Stimulated activated effector memory CD8-positive, alpha-beta T cell treated with anti-CD3 and anti-CD28 coated beads, Interleukin-12 subunit alpha, Interleukin-12 subunit beta, amount 100 ng/mL, for 72 hours (primary cell): Measurements from ENCODE around the gene C20orf144.
"Not testable (repeated sequence)": the region's sequence is repeated elsewhere in the genome, so short reads cannot be mapped to it uniquely, and the experiment has no call there.

Experiments used
- ATAC-seq: fragments of 150-1000 bp; cut with Tn5 transposase; 2 replicates; pipeline ENCODE4 v1.10.0; 2021
- DNase-seq, 2 donors: peaks; one replicate each; pipeline ENCODE4 v3.0.0; 2021 to 2022; ENCODE audit warnings: low spot score in 2 of 2
- H3K27ac Mint-ChIP-seq: one replicate; pipeline ENCODE4 v1.8.0; 2022; ENCODE audit warnings: mild to moderate bottlenecking, mixed read lengths
- H3K36me3 Mint-ChIP-seq: one replicate; pipeline ENCODE4 v1.8.0; 2022; ENCODE audit warnings: mild to moderate bottlenecking, mixed read lengths
- H3K4me1 Mint-ChIP-seq: one replicate; pipeline ENCODE4 v1.8.0; 2022; ENCODE audit warnings: mixed read lengths
- H3K4me3 Mint-ChIP-seq: one replicate; pipeline ENCODE4 v1.8.0; 2022; ENCODE audit warnings: mild to moderate bottlenecking, mixed read lengths
- H3K9me3 Mint-ChIP-seq: one replicate; pipeline ENCODE4 v1.8.0; 2022; ENCODE audit warnings: mixed read lengths

Gene C20orf144

DNA sequence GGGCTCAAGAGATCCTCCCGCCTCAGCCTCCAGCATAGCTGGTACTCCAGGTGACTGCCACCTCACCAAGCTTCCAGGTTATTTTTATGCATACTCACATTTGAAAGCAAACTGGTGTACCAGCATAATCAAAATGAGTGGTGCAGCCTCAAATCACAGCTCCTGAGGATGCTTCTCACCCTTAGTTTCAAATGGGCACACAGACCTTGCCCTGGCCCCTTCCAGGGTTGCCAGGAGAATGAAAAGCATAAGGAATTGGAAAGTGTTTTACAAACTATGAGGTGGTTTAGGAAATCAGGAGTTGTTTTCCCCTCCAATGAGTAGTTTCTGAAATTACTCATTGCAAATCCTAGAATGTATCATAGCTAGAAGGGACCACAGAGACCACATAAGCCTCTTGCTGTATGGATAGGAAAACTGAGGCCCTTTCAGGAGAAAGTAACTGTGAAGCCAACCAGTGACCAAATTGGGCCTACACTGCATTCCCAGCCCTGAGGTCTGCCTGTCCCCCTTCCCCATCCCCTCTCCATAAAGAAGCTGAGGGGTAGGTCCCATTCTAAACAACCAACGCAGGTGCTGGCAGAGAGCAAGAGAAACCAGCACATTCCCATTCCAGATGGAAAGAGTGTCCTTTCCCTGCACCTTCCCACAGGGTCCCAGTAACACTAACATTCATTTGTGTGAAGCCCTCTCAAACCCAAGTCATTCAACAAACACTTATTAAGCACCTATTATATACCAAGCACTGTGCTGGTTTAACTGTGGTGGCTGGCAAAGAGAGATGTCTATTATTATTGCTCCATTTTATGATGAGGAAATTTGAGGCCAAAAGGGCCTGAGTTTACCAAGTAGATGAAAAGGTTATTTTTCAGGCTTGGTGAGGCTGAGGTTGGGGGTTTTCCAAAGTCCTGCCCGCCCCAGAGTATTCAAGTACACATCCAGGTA is 26.1 kb downstream of the C20orf144 start:
- DNase-seq (no peak), ATAC-seq (no peak)
- Mint-ChIP-seq H3K36me3 (peaks cover 31% of the 10 kb centered on the region), H3K4me1 (peaks cover 51% of the 10 kb centered on the region), H3K9me3 (no peaks in the 10 kb centered on the region), H3K27ac (peak overlapping the region; percentile 59), H3K4me3 (peak overlapping the region; percentile 84)

DNA sequence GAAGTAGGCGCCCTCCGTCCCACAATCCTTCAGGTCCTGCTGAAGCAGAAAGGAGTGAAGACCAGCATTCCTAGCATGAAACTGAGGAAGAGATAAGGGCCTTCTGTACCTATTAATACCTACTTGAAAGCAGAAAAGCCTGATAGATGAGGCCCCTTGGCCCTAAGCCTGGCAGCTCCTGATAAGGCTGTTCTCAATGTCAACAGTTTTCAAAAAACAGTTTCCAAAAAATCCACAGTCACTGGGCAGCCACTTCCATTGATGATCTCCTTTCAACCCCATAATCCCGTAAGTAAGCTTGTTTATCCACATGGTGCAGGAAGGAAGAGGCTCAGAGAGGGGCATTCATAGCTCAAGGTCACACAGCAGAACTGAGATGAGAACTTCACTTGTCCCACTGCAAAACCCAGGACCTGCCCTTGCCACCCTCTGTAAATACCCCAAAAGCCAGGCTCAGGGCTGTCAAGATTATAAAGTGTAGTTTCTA is 26.9 kb downstream of the C20orf144 start:
- peak overlapping the region; percentile 40 for H3K27ac Mint-ChIP-seq
- peaks cover 51% of the 10 kb centered on the region for H3K4me1 Mint-ChIP-seq

GRCh38 chr20:33689493-33689892 is 27.4 kb downstream of the C20orf144 start:
- Mint-ChIP-seq H3K27ac (peak overlapping the region; percentile 80), H3K9me3 (no peaks in the 10 kb centered on the region), H3K36me3 (peaks cover 23% of the 10 kb centered on the region), H3K4me1 (peaks cover 50% of the 10 kb centered on the region), H3K4me3 (peak overlapping the region; percentile 49)
- DNase-seq = no peak
- no peak for ATAC-seq

More for the DNA sequence above, 26.9 kb downstream of the C20orf144 start:
- Mint-ChIP-seq H3K4me3 (peak overlapping the region; percentile 12), H3K9me3 (no peaks in the 10 kb centered on the region), H3K36me3 (peaks cover 24% of the 10 kb centered on the region)
- ATAC-seq (no peak), DNase-seq (no peak)

DNA sequence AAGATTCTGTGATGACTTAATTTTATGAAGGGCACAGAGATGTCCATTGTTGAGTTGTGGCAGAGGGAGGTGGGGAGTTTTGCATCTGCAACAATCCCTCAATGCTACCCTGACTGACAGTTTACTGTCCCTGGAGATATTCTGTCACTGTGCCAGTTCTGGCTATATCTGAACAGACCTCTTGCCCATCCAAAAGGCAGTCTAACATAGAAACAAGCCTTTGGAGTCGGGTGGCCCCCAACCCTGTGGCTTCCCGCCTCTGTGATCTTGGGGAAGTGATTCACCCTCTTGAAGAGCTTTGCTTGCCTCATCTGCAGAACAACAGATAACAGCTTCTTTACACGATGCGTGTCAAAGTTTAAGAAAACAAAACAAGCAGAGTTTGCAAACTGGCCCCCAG is 27.8 kb downstream of the C20orf144 start:
- ATAC-seq = peak; percentile 45
- H3K36me3 Mint-ChIP-seq = peaks cover 18% of the 10 kb centered on the region
- DNase-seq = no peak
- peak overlapping the region; percentile 80 for H3K27ac Mint-ChIP-seq
- H3K4me3 Mint-ChIP-seq = peak overlapping the region; percentile 49
- peaks cover 45% of the 10 kb centered on the region for H3K4me1 Mint-ChIP-seq
- no peaks in the 10 kb centered on the region for H3K9me3 Mint-ChIP-seq

DNA sequence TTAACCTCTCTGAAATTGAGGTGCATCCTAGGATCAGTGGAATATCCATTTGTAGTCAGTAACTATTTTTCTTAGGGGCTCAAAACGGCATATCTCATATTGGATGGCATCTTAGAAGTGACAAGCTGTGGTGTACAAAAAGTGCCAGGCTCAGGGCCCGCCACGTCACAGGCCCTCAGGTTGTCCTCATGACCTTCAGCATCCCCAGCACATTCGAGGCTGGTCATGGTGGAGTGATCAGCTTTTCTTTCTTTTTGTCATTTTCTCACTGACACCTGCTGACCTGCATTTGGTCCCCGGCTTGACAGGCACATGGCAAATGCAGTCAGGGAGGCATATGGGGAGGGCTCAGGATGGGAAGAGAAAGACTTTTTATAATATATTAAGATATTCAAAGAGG is 31.2 kb downstream of the C20orf144 start:
- ATAC-seq (no peak), DNase-seq (no peak)
- Mint-ChIP-seq H3K27ac (no peak overlapping the region), H3K9me3 (no peaks in the 10 kb centered on the region), H3K4me1 (peaks cover 19% of the 10 kb centered on the region), H3K36me3 (peaks cover 4% of the 10 kb centered on the region), H3K4me3 (no peak overlapping the region)

- Mint-ChIP-seq H3K4me1 (peaks cover 12% of the 10 kb centered on the region), H3K9me3 (no peaks in the 10 kb centered on the region), H3K27ac (peak overlapping the region; percentile 77), H3K4me3 (no peak overlapping the region), H3K36me3 (peaks cover 4% of the 10 kb centered on the region)
- ATAC-seq (no peak), DNase-seq (no peak)
These were observed 31.9 kb downstream of the C20orf144 start for GRCh38 chr20:33693741-33694638.

DNA sequence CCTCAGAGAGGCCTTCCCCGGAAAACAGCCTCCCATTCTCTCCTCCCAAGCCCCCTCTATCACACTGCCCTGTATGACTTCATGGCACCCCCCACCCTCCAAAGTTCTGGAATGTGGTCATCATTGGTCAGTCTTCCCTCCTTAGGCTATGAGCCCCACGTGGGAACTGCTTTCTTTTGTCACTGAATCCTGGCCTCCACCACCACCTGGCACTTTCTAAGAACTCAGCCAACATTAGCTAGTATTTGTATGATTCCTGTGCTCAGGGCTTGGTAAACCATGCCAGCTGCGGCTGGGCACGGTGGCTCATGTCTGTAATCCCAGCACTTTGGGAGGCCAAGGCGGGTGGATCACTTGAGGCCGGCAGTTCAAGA is 32.5 kb downstream of the C20orf144 start:
- Mint-ChIP-seq H3K4me3 (no peak overlapping the region), H3K4me1 (peaks cover 6% of the 10 kb centered on the region), H3K9me3 (no peaks in the 10 kb centered on the region), H3K36me3 (peaks cover 4% of the 10 kb centered on the region), H3K27ac (peak overlapping the region; percentile 77)
- DNase-seq = no peak
- ATAC-seq = no peak

- Mint-ChIP-seq H3K9me3 (no peaks in the 10 kb centered on the region), H3K36me3 (peaks cover 4% of the 10 kb centered on the region), H3K4me1 (no peaks in the 10 kb centered on the region), H3K27ac (no peak overlapping the region), H3K4me3 (no peak overlapping the region)
- ATAC-seq (no peak), DNase-seq (no peak)
These were observed 34.3 kb downstream of the C20orf144 start for GRCh38 chr20:33696448-33696847.

DNA sequence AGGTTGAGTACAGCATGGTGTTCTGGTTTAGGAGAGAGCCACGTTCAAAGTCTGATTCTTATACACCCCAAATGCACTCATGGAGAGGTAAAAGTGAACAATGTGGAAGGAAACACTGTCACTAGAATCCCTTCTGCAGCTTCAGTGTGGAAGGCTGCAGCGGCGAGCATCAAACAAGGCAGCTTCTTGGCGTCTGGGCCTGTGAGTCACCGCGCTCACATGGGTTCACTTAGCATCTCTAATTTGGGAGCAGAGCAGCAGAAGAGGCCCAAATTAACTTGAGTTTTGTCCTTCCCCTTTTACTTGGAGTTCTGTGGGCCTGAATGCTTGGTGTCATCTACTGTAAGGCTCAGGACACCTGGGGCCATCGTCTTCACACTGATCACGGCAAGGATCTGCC is 35.0 kb downstream of the C20orf144 start:
- H3K36me3 Mint-ChIP-seq = peaks cover 4% of the 10 kb centered on the region
- no peaks in the 10 kb centered on the region for H3K4me1 Mint-ChIP-seq
- no peak for ATAC-seq
- no peak overlapping the region for H3K4me3 Mint-ChIP-seq
- H3K9me3 Mint-ChIP-seq = no peaks in the 10 kb centered on the region
- no peak overlapping the region for H3K27ac Mint-ChIP-seq
- no peak for DNase-seq

- H3K36me3 Mint-ChIP-seq, H3K9me3 Mint-ChIP-seq, H3K4me1 Mint-ChIP-seq, ATAC-seq, DNase-seq, H3K27ac Mint-ChIP-seq, H3K4me3 Mint-ChIP-seq: not testable (repeated sequence)
These were observed 36.8 kb downstream of the C20orf144 start for GRCh38 chr20:33698966-33699365.

- not testable (repeated sequence) for H3K4me1 Mint-ChIP-seq, DNase-seq, H3K27ac Mint-ChIP-seq, H3K9me3 Mint-ChIP-seq, H3K4me3 Mint-ChIP-seq, ATAC-seq, H3K36me3 Mint-ChIP-seq
These were observed 38.7 kb downstream of the C20orf144 start for GRCh38 chr20:33700696-33701441.

- no peak for ATAC-seq
- Mint-ChIP-seq H3K27ac (no peak overlapping the region), H3K4me1 (no peaks in the 10 kb centered on the region), H3K36me3 (peaks cover 3% of the 10 kb centered on the region), H3K4me3 (no peak overlapping the region), H3K9me3 (no peaks in the 10 kb centered on the region)
- DNase-seq = no peak
These were observed 39.7 kb downstream of the C20orf144 start for GRCh38 chr20:33701629-33702450.

GRCh38 chr20:33702861-33703260 is 40.7 kb downstream of the C20orf144 start:
- H3K4me1 Mint-ChIP-seq = no peaks in the 10 kb centered on the region
- DNase-seq (no peak), ATAC-seq (no peak)
- H3K9me3 Mint-ChIP-seq = no peaks in the 10 kb centered on the region
- no peak overlapping the region for H3K4me3 Mint-ChIP-seq
- H3K36me3 Mint-ChIP-seq = peaks cover 13% of the 10 kb centered on the region
- no peak overlapping the region for H3K27ac Mint-ChIP-seq

DNA sequence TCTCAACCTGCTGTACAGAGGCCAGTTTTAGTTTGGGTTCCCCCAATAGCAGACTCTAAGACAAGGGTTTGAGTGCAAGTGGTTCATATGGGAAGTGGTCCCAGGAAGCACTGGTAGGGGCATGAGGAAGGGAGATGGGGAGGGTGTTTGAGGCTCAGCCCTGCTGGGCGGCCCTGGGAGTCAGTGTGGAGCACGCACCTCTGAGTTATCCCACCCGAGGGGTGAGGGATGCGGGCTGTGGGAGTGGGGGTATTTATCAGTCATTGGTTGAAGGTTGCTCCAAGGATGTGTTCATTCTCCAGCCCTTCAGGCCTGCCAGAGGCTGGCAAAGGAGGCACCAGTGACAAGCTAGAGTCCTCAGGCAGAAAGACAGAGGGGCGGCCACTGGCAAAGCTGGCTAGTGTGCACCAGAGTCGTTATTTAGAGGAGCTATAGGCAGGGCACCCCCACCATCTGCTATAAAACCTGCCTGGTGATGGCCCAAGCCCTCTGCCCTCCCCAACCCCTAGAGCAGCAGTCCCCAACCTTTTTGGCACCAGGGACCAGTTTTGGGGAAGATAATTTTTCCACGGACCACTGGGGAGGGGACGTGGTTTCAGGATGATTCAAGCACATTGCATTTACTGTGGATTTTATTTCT is 41.5 kb downstream of the C20orf144 start:
- DNase-seq = no peak
- no peaks in the 10 kb centered on the region for H3K4me1 Mint-ChIP-seq
- H3K27ac Mint-ChIP-seq = no peak overlapping the region
- ATAC-seq = no peak
- no peak overlapping the region for H3K4me3 Mint-ChIP-seq
- H3K9me3 Mint-ChIP-seq = no peaks in the 10 kb centered on the region
- H3K36me3 Mint-ChIP-seq = peaks cover 17% of the 10 kb centered on the region
